Smooth muscle cell (in vitro differentiated cells): ENCODE measurements around the gene CAMK1D. TPM values are rescaled to one million over a fixed set of nuclear protein-coding genes. Genes with fewer than 3 reads are reported as not detected.

Experiments used
- DNase-seq: peaks from one replicate; lab custom pipeline; 2025; ENCODE audit not compliant: unreplicated experiment; lab: John Stamatoyannopoulos, UW
- H2AFZ ChIP-seq: fragments of 200-600 bp; sonication (generic); 2 replicates; pipeline ENCODE4 v1.6.0; 2016; ENCODE audit warnings: antibody characterized with exemption, low read depth, mild to moderate bottlenecking
- H3F3A ChIP-seq: fragments of 200-600 bp; sonication (generic); 2 replicates; pipeline ENCODE4 v1.6.0; 2017; ENCODE audit warnings: antibody characterized with exemption, low read depth
- H3K27ac ChIP-seq: fragments of 200-600 bp; sonication (generic); 2 replicates; pipeline ENCODE4 v1.5.1; 2016; ENCODE audit warnings: low read depth, mild to moderate bottlenecking
- H3K27me3 ChIP-seq: fragments of 200-600 bp; sonication (generic); 2 replicates; pipeline ENCODE4 v1.6.1; 2016; ENCODE audit warnings: low read depth, mild to moderate bottlenecking
- H3K36me3 ChIP-seq: fragments of 200-600 bp; sonication (generic); 2 replicates; pipeline ENCODE4 v1.5.1; 2016; ENCODE audit warnings: low read depth
- H3K4me1 ChIP-seq: fragments of 200-600 bp; sonication (generic); 2 replicates; pipeline ENCODE4 v1.5.1; 2016; ENCODE audit warnings: low read depth
- H3K4me2 ChIP-seq: fragments of 200-600 bp; sonication (generic); 2 replicates; pipeline ENCODE4 v1.6.0; 2016; ENCODE audit warnings: mild to moderate bottlenecking
- H3K4me3 ChIP-seq: fragments of 200-600 bp; sonication (generic); 2 replicates; pipeline ENCODE4 v1.5.1; 2016; ENCODE audit warnings: mild to moderate bottlenecking
- H3K79me2 ChIP-seq: fragments of 200-600 bp; sonication (generic); 2 replicates; pipeline ENCODE4 v1.6.0; 2016; ENCODE audit warnings: low read depth, mild to moderate bottlenecking
- H3K9ac ChIP-seq: fragments of 200-600 bp; sonication (generic); 2 replicates; pipeline ENCODE4 v1.6.0; 2016; ENCODE audit warnings: low read depth
- H3K9me3 ChIP-seq: fragments of 200-600 bp; sonication (generic); replicated peaks from 2 replicates; pipeline ENCODE4 v1.5.1; 2016; ENCODE audit warnings: low read depth
- H4K20me1 ChIP-seq: fragments of 200-600 bp; sonication (generic); 2 replicates; pipeline ENCODE4 v1.6.0; 2016; ENCODE audit warnings: low read depth
- CTCF ChIP-seq: fragments of 200-600 bp; sonication (generic); IDR thresholded peaks from 2 replicates; pipeline ENCODE4 v1.5.1; 2017; ENCODE audit warnings: borderline replicate concordance, mild to moderate bottlenecking, antibody characterized with exemption; ENCODE audit not compliant: insufficient read depth, poor library complexity, severe bottlenecking
- WGBS: methylation state at CpG from one replicate; pipeline ENCODE4 v1.1.7; 2016; ENCODE audit warnings: low lambda C conversion rate; 5-methylcytosine and 5-hydroxymethylcytosine counted together
- polyA plus RNA-seq: library from polyadenylated mRNA; unstranded; fragments of >200 nt; fragmentation: Nextera tagmentation; extraction: Ambion mirVana; gene quantifications from 2 replicates; pipeline ENCODE4 v1.2.1, GENCODE V29; 2016
- total RNA-seq: library from RNA; depleted of rRNA; stranded (reverse); fragments of >200 nt; gene quantifications from 2 replicates; pipeline ENCODE4 v1.2.3, GENCODE V29; 2014

The CAMK1D gene
- total and polyA plus RNA-seq, 2 experiments from 2014 or later: 1.6 to 2.3 TPM

- no peaks in the 10 kb centered on the region for H3K27me3 ChIP-seq
- 91% methylated on average over 6 of the region's 6 CpGs for WGBS
- no peaks in the 10 kb centered on the region for H3K4me1 ChIP-seq
- H3K9me3 ChIP-seq: no peaks in the 10 kb centered on the region
- no peaks in the 10 kb centered on the region for H3K36me3 ChIP-seq
- no peaks in the 10 kb centered on the region for H3K79me2 ChIP-seq
- no peak overlapping the region for H3K4me2 ChIP-seq
- no peak overlapping the region for H2AFZ ChIP-seq
- H3K4me3 ChIP-seq: no peak overlapping the region
- H3F3A ChIP-seq: no peaks in the 10 kb centered on the region
- H3K27ac ChIP-seq: no peak overlapping the region
- no peak overlapping the region for H3K9ac ChIP-seq
- no peaks in the 10 kb centered on the region for H4K20me1 ChIP-seq
- no peak for TF ChIP-seq CTCF
- DNase-seq: no peak
Observed at GRCh38 chr10:12668634-12669033, 319.3 kb downstream of the CAMK1D start.

- H3K27ac ChIP-seq: no peak overlapping the region
- 97% methylated on average over 7 of the region's 7 CpGs for WGBS
Observed at GRCh38 chr10:12670004-12670403, 320.7 kb downstream of the CAMK1D start.

GRCh38 chr10:12675186-12675585 is 325.8 kb downstream of the CAMK1D start:
- Histone ChIP-seq H3K4me2 (no peak overlapping the region), H2AFZ (no peak overlapping the region), H3K4me1 (peaks cover 6% of the 10 kb centered on the region), H4K20me1 (no peaks in the 10 kb centered on the region), H3K4me3 (no peak overlapping the region), H3K9me3 (no peaks in the 10 kb centered on the region), H3K9ac (no peak overlapping the region), H3K27ac (no peak overlapping the region), H3K36me3 (no peaks in the 10 kb centered on the region), H3K27me3 (no peaks in the 10 kb centered on the region), H3F3A (no peaks in the 10 kb centered on the region), H3K79me2 (no peaks in the 10 kb centered on the region)
- no peak for TF ChIP-seq CTCF
- no peak for DNase-seq

More at GRCh38 chr10:12670004-12670403, 320.7 kb downstream of the CAMK1D start:
- Histone ChIP-seq H4K20me1 (no peaks in the 10 kb centered on the region), H3K79me2 (no peaks in the 10 kb centered on the region), H3F3A (no peaks in the 10 kb centered on the region), H3K9ac (no peak overlapping the region), H3K4me1 (no peaks in the 10 kb centered on the region), H3K27me3 (no peaks in the 10 kb centered on the region), H2AFZ (no peak overlapping the region), H3K9me3 (no peaks in the 10 kb centered on the region), H3K4me3 (no peak overlapping the region), H3K36me3 (no peaks in the 10 kb centered on the region), H3K4me2 (no peak overlapping the region)
- no peak for TF ChIP-seq CTCF
- DNase-seq: no peak

GRCh38 chr10:12679636-12680035 is 330.3 kb downstream of the CAMK1D start:
- Histone ChIP-seq H3K36me3 (no peaks in the 10 kb centered on the region), H3K79me2 (no peaks in the 10 kb centered on the region), H3K4me1 (peaks cover 6% of the 10 kb centered on the region), H3K27me3 (no peaks in the 10 kb centered on the region), H3K9me3 (no peaks in the 10 kb centered on the region), H2AFZ (no peak overlapping the region), H3K4me2 (no peak overlapping the region), H3K4me3 (no peak overlapping the region), H4K20me1 (no peaks in the 10 kb centered on the region), H3K9ac (no peak overlapping the region), H3F3A (peaks cover under 1% of the 10 kb centered on the region), H3K27ac (no peak overlapping the region)
- WGBS: 18% methylated on average over 6 of the region's 6 CpGs
- no peak for DNase-seq
- no peak for TF ChIP-seq CTCF
